Medulla oblongata (tissue), 1 donor: ENCODE results near the gene ARHGAP9.

ENCODE experiments used
- DNase-seq: peaks from one replicate; pipeline ENCODE4 v3.0.0-alpha.2; 2015; ENCODE audit errors: extremely low spot score

Gene ARHGAP9

GRCh38 chr12:57491393-57492280 lies 12.0 kb upstream of the ARHGAP9 start:
- DNase-seq: no peak

- DNase-seq: no peak
Observed at GRCh38 chr12:57490126-57490525, 10.5 kb upstream of the ARHGAP9 start.

GRCh38 chr12:57489157-57489641 lies 9.5 kb upstream of the ARHGAP9 start:
- DNase-seq: no peak

GRCh38 chr12:57488402-57489156 lies 8.9 kb upstream of the ARHGAP9 start:
- no peak for DNase-seq

GRCh38 chr12:57487597-57488401 lies 8.1 kb upstream of the ARHGAP9 start, which contains the start of gene MARS1:
Gene MARS1, plus strand, starts transcription at chr12:57488068. Its CDS starts 23 bp downstream, at chr12:57488091.
- peak; percentile 99 for DNase-seq

GRCh38 chr12:57487055-57487596 lies 7.5 kb upstream of the ARHGAP9 start:
- DNase-seq: no peak

GRCh38 chr12:57485695-57486094 lies 6.0 kb upstream of the ARHGAP9 start:
- DNase-seq: no peak

GRCh38 chr12:57483466-57483865 lies 3.8 kb upstream of the ARHGAP9 start:
- no peak for DNase-seq

- DNase-seq: no peak
Observed at GRCh38 chr12:57481671-57482070, 2.0 kb upstream of the ARHGAP9 start.

- DNase-seq: no peak
Observed at GRCh38 chr12:57479043-57479375, 657 bp downstream of the ARHGAP9 start.

GRCh38 chr12:57477710-57478681 lies 1.7 kb downstream of the ARHGAP9 start:
- DNase-seq: peak; percentile 33

GRCh38 chr12:57476993-57477709 lies 2.5 kb downstream of the ARHGAP9 start:
- DNase-seq: no peak

- DNase-seq: no peak
Observed at GRCh38 chr12:57476162-57476992, 3.3 kb downstream of the ARHGAP9 start.

- no peak for DNase-seq
Observed at GRCh38 chr12:57475271-57476161, 4.2 kb downstream of the ARHGAP9 start.

GRCh38 chr12:57474862-57475261 lies 4.8 kb downstream of the ARHGAP9 start:
- DNase-seq: no peak

GRCh38 chr12:57474430-57474829 lies 5.2 kb downstream of the ARHGAP9 start:
- DNase-seq: no peak

- no peak for DNase-seq
Observed at GRCh38 chr12:57473886-57474285, 5.8 kb downstream of the ARHGAP9 start.

GRCh38 chr12:57473392-57473791 lies 6.3 kb downstream of the ARHGAP9 start:
- no peak for DNase-seq
